Epidermal melanocyte (primary cell): ENCODE measurements around the gene CXorf51B.
"Not testable (repeated sequence)": the region's sequence is repeated elsewhere in the genome, so short reads cannot be mapped to it uniquely, and the experiment has no call there.

ENCODE experiments used
- DNase-seq: peaks from one replicate; pipeline ENCODE4 v3.0.0; 2011; ENCODE audit warnings: low spot score; ENCODE audit not compliant: insufficient read length

CXorf51B gene

DNA sequence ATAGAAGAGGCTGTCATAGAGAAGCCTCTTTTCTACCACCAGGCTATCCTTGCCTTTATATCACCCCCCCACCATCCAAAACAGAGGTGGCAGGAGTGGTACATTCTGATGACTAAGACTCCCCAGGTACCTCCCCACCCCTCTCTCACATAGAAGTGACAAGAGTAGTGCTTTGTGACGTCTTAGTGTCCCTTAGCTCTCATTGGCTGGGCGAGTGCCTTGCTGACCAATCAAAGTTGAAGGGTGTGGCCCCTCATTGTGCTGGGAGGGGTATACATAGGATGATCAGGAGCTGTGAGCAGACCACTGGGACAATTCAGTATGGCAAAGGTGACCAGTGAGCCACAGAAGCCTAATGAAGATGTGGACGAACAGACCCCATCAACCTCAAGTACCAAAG is at the start of gene CXorf51B:
CXorf51B (plus strand) TSS at position 301 of the 400 bp plus-strand sequence; CDS start at position 322, 21 bp downstream.
- DNase-seq = not testable (repeated sequence)

DNA sequence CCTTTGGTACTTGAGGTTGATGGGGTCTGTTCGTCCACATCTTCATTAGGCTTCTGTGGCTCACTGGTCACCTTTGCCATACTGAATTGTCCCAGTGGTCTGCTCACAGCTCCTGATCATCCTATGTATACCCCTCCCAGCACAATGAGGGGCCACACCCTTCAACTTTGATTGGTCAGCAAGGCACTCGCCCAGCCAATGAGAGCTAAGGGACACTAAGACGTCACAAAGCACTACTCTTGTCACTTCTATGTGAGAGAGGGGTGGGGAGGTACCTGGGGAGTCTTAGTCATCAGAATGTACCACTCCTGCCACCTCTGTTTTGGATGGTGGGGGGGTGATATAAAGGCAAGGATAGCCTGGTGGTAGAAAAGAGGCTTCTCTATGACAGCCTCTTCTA is 5.1 kb downstream of the CXorf51B start, which contains the start of gene CXorf51A:
CXorf51A (minus strand) TSS at position 101 of the 400 bp plus-strand sequence; CDS start at position 80, 21 bp downstream.
- not testable (repeated sequence) for DNase-seq

DNA sequence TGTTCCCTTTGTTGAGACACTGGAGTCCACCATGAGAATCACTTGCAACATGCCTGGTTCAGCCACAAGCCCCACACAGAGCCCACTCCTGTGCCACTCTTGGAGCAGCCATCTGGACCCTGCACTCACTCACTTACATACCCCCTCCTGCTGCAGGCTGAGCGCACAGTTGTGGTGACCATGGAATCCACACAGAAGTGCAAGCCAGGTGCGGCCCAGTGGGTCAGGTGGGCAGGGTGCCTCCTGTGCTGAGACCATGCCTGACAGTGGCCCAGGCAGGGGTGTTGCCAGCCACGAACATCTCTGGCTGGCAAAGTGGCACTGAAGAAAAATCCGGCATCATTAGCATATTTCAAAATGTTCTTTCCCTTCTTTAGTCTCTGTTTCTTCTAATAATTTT is 22.4 kb downstream of the CXorf51B start:
- no peak for DNase-seq

DNA sequence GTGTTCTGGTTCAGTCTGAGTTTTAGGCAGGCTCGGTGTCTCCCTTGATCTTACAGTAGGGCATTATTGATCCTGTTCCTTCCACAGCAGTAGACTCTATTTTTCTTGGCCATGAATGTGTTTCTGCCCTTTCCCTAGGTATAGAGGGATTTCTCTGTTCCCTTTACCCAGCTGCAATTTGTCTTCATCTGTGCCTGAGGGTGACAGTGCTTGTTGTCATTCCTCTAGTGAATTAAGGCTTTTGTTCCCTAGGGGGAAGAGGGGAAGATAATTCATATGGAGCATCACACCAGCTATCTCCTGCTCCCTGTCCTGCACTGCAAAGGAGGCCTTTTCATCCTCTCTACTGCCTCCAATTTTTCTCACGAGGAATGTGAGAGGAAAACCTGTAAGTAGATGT is 44.7 kb downstream of the CXorf51B start:
- no peak for DNase-seq
